Ascending aorta (tissue), 2 donors: ENCODE measurements around the gene SLC45A3. TPM values are rescaled to one million over a fixed set of nuclear protein-coding genes. Genes with fewer than 3 reads are reported as not detected.

Source experiments
- DNase-seq, 2 donors: peaks; one replicate each; pipeline ENCODE4 v3.0.0-alpha.2; 2019; ENCODE audit warnings: low spot score in 2 of 2
- H3K27ac ChIP-seq, 2 donors: fragments of 200-600 bp; sonication (generic); one replicate each; pipeline ENCODE4 v1.5.1; 2016 to 2017; ENCODE audit warnings: mild to moderate bottlenecking in 1 of 2
- H3K27me3 ChIP-seq: fragments of 200-600 bp; sonication (generic); one replicate; pipeline ENCODE4 v1.5.1; 2017
- H3K36me3 ChIP-seq, 2 donors: fragments of 200-600 bp; sonication (generic); one replicate each; pipeline ENCODE4 v1.5.1; 2016
- H3K4me1 ChIP-seq, 2 donors: fragments of 200-600 bp; sonication (generic); one replicate each; pipeline ENCODE4 v1.5.1; 2016 to 2017; ENCODE audit warnings: mild to moderate bottlenecking in 1 of 2
- H3K4me3 ChIP-seq, 2 donors: fragments of 200-600 bp; sonication (generic); one replicate each; pipeline ENCODE4 v1.5.1; 2016 to 2017; ENCODE audit warnings: mild to moderate bottlenecking in 1 of 2
- H3K9me3 ChIP-seq, 2 donors: fragments of 200-600 bp; sonication (generic); one replicate each; pipeline ENCODE4 v1.5.1; 2016
- intact Hi-C: fragments of 100-400 bp; cut with DNase I; formaldehyde crosslinking; loops from one replicate; pipeline ENCODE4 v1.15.1; 2023
- total RNA-seq: library from RNA; depleted of rRNA; stranded (reverse); fragments of >200 nt; gene quantifications from one replicate; pipeline ENCODE4 v1.1.0, GENCODE V29; 2016
- TF ChIP-seq, protein P1 (sequence below), 3 experiments: fragments of 200-600 bp in 2 of 3; fragments of 450-650 bp in 1 of 3; sonication (generic) in 2 of 3; IDR thresholded peaks; one replicate each; pipeline ENCODE4 v1.5.1; 2016 to 2019; ENCODE audit warnings: antibody characterized with exemption in 3 of 3, mild to moderate bottlenecking in 1 of 3, moderate library complexity in 1 of 3

Gene SLC45A3
- total RNA-seq, 1 donor from 2014 or later, result 3.4 TPM

GRCh38 chr1:205711105-205712048, 31.1 kb upstream of the SLC45A3 start:
- no peak overlapping the region for H3K4me3 ChIP-seq
- H3K27me3 ChIP-seq, result no peaks in the 10 kb centered on the region
- TF ChIP-seq, protein P1, sequence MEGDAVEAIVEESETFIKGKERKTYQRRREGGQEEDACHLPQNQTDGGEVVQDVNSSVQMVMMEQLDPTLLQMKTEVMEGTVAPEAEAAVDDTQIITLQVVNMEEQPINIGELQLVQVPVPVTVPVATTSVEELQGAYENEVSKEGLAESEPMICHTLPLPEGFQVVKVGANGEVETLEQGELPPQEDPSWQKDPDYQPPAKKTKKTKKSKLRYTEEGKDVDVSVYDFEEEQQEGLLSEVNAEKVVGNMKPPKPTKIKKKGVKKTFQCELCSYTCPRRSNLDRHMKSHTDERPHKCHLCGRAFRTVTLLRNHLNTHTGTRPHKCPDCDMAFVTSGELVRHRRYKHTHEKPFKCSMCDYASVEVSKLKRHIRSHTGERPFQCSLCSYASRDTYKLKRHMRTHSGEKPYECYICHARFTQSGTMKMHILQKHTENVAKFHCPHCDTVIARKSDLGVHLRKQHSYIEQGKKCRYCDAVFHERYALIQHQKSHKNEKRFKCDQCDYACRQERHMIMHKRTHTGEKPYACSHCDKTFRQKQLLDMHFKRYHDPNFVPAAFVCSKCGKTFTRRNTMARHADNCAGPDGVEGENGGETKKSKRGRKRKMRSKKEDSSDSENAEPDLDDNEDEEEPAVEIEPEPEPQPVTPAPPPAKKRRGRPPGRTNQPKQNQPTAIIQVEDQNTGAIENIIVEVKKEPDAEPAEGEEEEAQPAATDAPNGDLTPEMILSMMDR (IDR thresholded peaks at IDR 0.05), result peak; percentile 69 to 87 (median 85)
- peaks cover 0 to 5% of the 10 kb centered on the region in 2 donors for H3K4me1 ChIP-seq
- H3K9me3 ChIP-seq, result no peaks in the 10 kb centered on the region
- intact Hi-C loops, result loop anchor here (1.0 to 5.0 kb wide), 3 partner anchors 34 to 119 kb away; no protein-coding TSS in a partner anchor
- peak in 1 of 2 donors; percentile 86 for DNase-seq
- peaks cover 9 to 16% of the 10 kb centered on the region in 2 donors for H3K36me3 ChIP-seq
- peak overlapping the region in 1 of 2 donors; percentile 65 for H3K27ac ChIP-seq

GRCh38 chr1:205710201-205711062, 30.1 kb upstream of the SLC45A3 start:
- Histone ChIP-seq H3K4me1 (peaks cover 0 to 5% of the 10 kb centered on the region in 2 donors), H3K4me3 (no peak overlapping the region), H3K9me3 (no peaks in the 10 kb centered on the region), H3K27me3 (no peaks in the 10 kb centered on the region), H3K27ac (no peak overlapping the region), H3K36me3 (peaks cover 6 to 7% of the 10 kb centered on the region in 2 donors)
- TF ChIP-seq, protein P1 (IDR thresholded peaks at IDR 0.05), result no peak
- DNase-seq, result no peak
- intact Hi-C loops, result loop anchor here (1.0 to 5.0 kb wide), 3 partner anchors 33 to 118 kb away; no protein-coding TSS in a partner anchor

DNA sequence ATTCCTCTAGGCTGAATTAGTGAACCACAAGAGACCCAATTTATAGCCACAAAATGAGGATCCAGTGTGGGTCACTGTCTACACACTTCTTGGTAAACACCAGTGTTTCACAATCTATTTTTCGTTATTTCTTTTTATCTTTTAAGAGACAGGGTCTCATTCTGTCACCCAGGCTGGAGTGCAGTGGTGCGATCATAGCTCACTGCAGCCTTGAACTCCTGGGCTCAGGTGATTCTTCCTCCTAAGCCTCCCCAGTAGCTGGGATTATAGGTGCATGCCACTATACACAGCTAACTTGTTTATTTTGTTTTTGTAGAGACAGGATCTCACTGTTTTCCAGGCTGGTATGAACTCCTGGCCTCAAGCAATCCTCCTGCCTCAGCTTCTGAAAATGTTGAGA, 29.3 kb upstream of the SLC45A3 start:
- Histone ChIP-seq H3K27me3 (no peaks in the 10 kb centered on the region), H3K27ac (no peak overlapping the region), H3K9me3 (no peaks in the 10 kb centered on the region), H3K36me3 (peaks cover 0 to 1% of the 10 kb centered on the region in 2 donors), H3K4me3 (no peak overlapping the region), H3K4me1 (peaks cover 0 to 5% of the 10 kb centered on the region in 2 donors)
- TF ChIP-seq, protein P1 (IDR thresholded peaks at IDR 0.05), result no peak
- intact Hi-C loops, result loop anchor here (5.0 kb wide), 1 partner anchor 32 kb away; no protein-coding TSS in a partner anchor
- no peak for DNase-seq

DNA sequence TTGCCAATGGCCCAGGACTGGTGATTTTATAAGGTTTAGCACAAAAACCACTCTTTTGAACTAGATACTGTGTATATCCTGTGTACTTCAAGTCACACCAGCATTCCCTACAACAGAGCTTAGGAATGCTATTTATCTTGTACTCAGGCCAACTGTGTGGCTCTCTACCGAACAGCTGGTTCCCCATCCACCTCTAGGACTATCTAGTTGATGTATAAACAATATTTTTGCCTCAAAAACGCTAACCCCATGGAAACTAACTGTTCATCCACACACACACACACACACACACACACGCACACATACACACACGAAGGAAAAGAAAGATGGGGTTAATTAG, 28.7 kb upstream of the SLC45A3 start:
- H3K4me1 ChIP-seq, result peaks cover 0 to 5% of the 10 kb centered on the region in 2 donors
- H3K36me3 ChIP-seq, result peaks cover 0 to 4% of the 10 kb centered on the region in 2 donors
- TF ChIP-seq, protein P1 (IDR thresholded peaks at IDR 0.05), result no peak
- H3K9me3 ChIP-seq, result no peaks in the 10 kb centered on the region
- intact Hi-C loops, result no loop called here
- DNase-seq, result no peak
- H3K4me3 ChIP-seq, result no peak overlapping the region
- H3K27ac ChIP-seq, result no peak overlapping the region
- no peaks in the 10 kb centered on the region for H3K27me3 ChIP-seq
